GF-D8 (cell line): ENCODE results near the gene TMEM176A.

Source experiments
- DNase-seq: peaks from one replicate; lab custom pipeline; 2025; lab: John Stamatoyannopoulos, UW

The TMEM176A gene

GRCh38 chr7:150820148-150820547, 19.6 kb downstream of the TMEM176A start:
- DNase-seq = no peak

- no peak for DNase-seq
Observed at GRCh38 chr7:150820578-150821198, 20.1 kb downstream of the TMEM176A start.

DNA sequence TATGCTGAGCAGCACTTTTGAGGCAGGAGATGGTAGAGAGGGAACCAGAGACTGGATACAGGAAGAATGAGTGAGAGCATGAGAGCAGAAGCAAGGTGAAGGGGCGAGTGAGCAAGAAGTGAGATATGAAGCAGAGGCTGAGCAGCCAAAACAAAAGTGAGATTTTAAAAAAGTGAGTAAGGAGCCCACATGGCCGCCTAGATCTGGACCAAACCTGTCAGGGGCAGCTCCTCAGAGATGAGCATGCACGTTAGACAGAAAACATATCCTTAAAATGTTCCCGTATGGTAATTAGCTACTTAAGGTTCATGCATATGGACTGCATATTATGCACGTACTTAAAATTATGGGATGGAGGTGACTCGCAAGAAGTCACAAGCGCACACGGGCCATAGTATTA, 22.5 kb downstream of the TMEM176A start:
- DNase-seq = no peak

GRCh38 chr7:150823484-150824126, 23.0 kb downstream of the TMEM176A start:
- no peak for DNase-seq

DNA sequence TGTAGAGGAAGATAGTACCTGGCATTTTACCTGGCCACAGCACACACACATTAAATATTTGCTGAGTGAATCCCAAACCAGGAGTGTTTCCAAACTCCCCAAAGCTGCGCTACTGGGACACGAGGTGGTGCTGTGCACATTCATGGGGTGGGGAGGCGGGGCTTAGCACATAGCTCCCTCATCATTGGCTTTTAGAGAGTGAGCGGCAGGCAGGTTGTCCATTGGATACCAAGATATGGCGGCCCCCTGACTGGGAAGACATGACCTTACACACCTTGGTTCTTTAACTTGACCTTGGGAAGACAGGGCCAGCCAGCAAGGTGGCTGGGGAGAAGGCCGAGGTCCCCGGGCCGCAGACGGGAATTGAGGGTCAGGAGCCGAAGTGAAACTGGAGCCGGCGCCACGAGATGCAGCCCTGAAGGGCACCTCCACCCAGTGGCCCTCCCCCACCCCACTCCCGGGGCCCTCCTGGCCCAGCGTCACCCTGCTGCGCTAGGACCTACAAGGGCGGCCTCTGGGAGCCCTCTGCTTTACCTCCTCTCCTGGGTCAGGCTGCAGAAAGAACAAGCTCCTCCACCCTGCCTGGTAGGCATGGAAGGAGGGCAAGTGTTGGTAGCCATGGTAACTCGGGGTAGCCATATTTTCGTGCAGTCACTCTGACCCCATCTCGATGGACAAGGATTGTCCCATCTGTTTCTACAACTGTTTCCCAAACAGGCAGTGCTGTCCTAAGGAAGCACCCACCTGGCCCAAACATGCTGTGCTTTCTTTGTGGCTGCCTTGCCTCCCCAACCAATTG, 24.0 kb downstream of the TMEM176A start:
- DNase-seq = no peak

DNA sequence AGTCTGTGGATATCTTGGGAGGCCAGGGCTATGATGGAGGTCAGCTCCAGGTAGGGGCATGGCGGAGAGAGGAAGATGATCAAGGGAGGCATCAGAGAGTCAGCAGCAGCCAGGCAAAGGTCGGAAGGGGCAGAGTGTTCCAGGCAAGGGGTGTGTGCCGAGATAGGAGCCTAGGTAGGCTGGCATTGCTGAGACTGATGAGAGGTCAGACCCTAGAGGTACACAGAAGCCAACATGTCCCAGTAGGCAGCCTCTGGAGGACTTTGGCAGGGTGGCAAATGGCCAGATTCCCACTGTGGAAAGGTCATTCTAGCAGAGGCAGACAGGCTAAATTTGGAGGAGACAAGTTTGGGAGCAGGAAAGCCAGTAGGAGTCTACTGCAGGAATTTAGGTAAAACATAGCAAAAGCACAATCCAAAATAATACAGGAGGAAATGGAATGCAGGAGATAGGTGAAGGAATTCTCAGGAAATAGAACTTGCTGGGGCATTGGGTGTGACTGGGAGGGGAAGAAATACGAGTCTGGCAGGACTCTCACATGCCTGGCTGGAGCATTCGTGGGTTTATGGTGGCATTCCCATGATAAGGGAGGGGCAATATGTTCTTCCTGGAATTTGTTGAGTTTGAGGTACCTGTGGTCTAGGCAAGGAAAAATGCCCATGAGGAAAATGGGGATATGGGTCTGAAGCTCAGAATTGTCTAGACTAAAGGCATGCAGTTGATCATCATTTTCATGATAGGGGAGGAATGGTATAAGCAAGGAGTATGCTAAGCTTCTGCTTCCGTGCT, 25.7 kb downstream of the TMEM176A start:
- no peak for DNase-seq

- no peak for DNase-seq
Observed at GRCh38 chr7:150828384-150828783, 27.8 kb downstream of the TMEM176A start.

- no peak for DNase-seq
Observed at GRCh38 chr7:150829426-150829825, 28.9 kb downstream of the TMEM176A start.

DNA sequence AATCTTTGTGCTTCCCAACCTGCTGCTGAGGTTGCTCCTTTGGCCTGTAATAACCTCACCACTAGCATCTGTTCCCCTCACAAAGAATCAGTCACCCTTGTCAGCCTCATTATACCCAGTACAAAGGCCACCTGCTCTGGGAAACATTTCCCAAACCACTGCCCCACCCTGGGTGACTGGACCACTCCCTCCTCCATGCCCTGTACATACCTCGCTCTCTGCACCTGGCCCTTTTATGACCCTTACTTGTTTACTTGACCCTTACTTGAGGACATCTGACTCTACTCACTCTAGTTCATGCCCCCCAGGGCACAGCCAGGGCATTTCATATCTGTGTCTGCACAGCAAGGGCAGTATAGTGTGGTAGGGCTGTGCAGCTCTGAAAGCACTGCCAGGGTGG, 30.4 kb downstream of the TMEM176A start:
- DNase-seq = no peak

DNA sequence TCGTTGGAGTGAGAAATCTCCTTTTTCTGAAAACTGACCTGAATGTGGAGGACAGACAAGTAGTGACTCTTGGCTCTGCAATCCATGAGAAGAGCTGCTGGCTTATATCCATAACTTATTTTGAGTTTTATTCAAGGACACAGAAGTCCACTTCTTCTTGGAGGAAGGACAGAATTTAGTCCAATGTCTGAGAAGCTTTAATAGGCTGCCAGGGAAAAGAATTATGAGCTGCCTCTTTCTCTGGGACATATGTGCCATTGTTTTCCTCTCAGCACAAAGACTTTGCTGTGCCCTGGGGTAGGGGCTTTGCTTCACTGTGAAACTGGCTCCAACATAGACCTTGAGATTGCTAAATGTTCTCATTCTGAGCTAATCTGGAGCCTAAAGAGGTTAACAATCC, 31.3 kb downstream of the TMEM176A start:
- DNase-seq = no peak

DNA sequence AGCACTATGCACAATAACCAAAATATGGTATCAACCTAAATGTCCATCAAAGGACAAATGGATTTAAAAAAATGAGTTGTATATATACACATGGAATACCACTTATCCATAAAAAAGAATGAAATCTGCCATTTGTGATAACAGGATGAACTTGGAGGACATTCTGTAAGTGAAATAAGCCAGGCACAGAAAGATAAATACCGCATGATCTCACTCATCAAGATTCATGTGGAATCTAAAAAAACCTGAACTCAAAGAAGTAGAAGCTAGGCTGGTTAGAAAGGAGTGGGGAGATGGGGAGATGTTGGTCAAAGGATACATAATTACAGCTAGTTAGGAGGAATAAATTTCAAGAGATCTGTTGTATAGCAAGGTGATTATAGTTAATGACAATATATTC, 34.5 kb downstream of the TMEM176A start:
- DNase-seq = no peak

DNA sequence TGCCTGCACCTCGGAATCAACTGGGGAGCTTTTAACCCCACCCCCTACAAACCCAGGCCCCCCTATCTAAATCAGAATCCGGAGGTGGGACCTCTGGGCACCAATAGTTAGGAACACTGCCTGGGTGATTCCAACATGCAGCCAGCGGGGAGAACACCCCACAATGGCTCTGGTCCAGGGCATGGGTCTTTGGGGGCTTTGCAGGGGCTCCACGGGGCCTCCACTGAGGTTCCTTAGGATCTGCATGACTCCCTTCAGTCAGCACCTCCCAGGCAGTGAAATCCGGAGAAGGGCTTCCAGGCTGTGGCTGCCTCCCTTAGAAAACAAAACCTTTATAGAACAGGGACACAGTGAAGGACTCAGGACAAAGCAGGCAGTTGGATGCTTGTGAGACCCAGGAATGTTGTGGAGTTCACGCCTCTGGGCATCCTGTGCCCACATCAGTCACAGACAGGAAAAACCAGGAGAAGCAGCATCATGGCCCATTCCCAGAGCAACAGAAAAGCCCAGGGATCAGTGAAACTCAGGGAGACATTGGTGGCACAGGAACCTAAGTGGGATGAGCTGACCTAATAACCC, 35.2 kb downstream of the TMEM176A start:
- no peak for DNase-seq

DNA sequence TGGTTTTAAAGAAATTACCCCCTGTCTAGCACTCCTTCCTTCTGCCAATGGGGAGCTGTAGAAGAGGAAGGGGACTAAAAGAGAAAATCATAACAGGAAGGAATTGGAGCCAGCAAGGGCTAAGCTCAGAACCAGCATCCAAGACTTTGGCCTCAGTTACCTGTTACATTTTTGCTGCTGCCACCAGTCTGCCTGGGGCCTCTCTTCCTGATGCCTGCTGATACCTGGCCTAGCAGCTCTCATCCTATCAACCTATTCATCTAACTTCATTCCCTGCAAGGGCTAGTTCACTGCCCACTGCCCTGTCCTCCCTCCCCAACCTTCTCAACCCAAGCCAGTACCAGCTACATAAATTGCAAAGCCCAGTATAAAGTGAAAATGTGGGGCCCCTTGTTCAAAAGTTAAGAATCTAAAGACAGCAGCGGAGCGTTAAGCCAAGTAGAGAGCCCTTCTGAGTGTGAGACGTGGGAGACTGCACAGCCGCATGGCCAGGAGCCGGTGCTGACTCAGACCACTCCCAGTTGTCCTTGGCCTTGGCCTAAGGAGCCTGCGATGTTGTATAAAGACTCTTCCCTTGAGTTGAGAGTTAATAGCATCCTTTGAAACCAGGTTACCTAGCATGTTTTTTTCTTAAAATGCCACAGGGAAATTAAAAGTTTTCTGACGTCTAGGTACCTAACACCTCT, 38.5 kb downstream of the TMEM176A start:
- DNase-seq = no peak

DNA sequence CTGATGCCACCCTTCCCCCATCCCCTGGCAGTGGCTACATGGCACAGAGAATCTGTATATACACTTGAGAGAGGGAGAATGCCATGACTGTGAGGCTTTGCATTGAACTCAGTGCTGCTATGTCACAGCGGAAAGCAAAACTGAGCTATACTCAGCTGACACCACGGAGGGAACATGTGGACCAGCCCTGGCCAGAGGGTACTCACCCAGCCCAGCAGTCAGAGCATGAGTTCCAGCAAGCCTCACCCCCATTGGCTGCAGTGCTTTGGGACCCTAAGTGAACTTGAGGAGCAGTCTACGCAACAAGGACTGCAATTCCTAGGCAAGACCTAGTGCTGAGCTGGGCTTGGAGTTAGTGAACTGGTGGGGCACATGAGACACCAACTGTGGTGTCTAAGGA, 41.4 kb downstream of the TMEM176A start:
- DNase-seq = no peak

GRCh38 chr7:150842716-150843115, 42.1 kb downstream of the TMEM176A start:
- DNase-seq = no peak

DNA sequence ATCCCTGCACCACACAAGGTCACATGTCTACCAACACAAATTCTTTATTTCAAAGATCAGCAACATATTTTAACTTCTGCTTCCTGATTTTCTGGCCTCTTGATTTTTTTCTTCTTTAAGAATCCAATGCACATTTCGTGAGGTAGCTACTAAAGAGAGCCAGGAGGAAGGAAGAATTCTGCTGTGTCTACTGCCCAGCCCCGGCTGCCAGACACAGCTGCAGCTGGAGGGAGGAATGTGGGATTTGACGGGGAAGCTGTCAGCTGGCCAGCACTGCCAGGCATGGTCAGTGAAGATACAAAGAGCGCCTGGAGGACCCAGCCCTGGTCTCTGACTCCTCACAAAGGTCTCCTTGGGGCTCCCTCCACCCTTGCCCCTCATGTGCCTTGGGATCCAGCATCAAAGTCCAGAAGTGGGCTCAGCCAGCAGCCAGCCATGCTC, 44.9 kb downstream of the TMEM176A start:
- DNase-seq = no peak

DNA sequence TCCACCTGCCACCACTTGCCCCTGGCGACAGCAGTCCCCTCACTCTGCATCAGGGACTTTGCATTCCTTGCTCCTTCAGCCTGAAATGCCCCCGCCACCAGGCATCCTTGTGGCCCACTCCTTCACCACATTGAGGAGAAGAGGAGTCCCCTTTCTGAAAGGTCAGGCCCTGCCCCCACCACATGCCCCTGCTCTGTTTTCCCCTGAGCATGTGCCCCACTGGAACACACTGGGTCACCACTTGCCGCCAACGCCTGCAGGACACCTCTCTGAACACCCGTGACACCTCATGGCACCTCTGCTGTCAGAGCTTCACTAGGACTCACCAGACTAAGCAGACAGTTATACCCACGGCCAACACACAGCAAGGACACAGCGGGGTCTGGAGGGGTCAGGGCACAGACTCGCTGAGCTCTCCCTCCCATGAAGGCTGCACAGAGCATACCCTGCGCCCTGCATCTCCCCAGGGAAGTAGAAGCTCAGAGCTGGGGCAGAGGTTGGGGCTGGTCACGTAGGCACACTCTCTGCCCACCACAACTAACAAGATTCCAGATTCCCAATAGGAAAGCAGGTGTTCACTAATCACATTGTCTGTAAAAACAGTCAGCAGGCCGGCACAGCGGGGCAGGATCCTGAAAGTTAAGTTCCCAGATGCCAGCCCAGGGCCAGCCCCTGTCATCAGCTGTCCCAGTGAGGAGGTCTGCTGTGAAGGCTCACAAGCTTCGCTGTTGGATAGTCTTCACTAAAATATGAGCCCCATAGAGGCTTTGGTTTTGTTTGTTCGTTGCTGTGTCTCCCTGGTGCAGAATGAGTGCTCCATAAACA, 45.9 kb downstream of the TMEM176A start:
- no peak for DNase-seq

DNA sequence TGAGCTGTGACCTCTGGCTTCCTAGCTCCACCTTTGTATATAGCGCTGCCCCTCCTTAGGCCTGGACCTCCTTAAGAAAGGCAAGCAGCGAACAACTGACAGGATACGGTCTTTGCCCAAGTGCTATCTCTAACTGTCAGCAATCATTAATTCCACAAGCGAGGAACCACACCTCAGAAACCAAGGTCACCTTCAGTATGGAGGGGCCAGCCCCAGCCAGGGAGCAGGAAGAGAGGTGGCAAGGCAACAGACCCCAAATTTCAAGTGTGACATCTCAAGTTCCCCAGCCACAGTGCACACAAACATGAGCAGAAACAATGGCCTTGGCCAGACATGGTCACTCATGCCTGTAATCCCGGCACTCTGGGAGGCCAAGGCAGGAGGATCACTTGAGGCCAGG, 47.0 kb downstream of the TMEM176A start:
- DNase-seq = no peak

DNA sequence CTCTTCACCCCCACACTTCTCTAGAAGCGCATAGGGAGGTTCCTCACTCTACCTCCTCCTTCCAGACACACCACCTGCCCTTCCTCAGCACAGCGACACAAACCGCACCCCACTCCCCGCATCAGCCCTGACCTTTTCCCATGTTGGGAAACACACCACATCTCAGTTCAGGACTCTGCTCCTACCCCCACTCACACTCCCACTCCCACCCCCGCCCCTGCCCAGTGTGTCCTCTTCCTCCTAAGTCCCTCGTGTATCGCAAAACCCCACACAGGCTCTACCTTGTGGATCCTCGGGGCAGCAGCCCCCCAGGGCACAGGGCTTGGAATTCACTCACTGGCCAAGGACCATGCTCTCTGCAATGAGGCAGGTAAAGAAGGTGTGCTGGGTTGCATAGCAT, 47.5 kb downstream of the TMEM176A start:
- no peak for DNase-seq

DNA sequence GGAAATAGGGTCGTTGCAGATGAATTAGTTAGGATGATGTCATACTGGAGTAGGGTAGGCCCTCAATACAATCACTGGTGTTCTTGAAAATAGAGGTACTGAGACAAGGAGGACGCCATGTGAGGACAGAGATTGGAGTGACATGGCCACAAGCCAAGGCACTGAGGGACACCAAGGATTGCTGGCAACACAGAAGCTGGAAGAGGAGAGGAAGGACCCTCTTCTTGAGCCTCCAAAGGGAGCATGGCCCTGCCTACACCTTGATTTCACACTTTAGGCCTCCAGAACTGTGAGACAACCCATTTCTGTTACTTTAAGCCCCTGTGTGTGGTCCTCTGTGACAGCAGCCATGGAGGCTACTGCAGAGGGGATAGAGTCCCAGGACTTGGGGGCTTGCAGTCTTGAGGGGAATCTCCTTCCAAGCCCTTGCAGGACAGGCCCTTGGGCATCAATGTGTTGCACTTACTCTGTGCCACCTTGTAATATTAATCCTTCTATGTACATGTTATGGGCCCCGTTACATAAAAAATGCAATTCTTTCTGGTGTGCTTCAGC, 48.1 kb downstream of the TMEM176A start:
- no peak for DNase-seq
